ENCODE results near the gene IRAK3. TPM values are rescaled to one million over a fixed set of nuclear protein-coding genes. Genes with fewer than 3 reads are reported as not detected.

The IRAK3 gene
- total RNA-seq, 2 donors from 2014 or later, result 0.27 to 0.59 TPM

DNA sequence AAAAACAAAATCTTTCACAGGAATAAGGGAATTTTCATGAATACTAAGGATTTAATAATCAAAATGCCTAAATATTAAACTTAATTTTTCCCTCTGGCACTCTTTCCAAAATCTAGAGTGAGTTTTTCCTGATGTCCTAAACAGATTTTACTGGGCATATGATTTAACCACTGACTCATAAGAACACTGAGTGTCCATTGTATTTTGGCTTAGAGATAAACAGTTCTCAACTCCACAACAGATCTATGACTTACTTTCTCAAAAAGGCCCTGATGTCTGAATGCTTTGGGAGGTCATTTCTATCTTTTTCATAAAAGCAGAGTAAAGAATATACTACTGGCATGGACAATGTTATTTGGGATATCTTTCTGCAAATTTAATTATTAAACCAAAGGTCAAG lies 34.2 kb upstream of the IRAK3 start:
- TF ChIP-seq CTCF (conservative IDR thresholded peaks at IDR 0.05), result no peak
- H3K9ac ChIP-seq (ENCODE audit: extremely low read depth, low read length, poor library complexity, severe bottlenecking), result no peak overlapping the region
- no peak overlapping the region for H3K27ac ChIP-seq (ENCODE audit: low read depth, low read length)
- no peak overlapping the region for H3K4me3 ChIP-seq (ENCODE audit: low read length)
- no peak for DNase-seq
- Mint-ChIP-seq H3K27ac (no peak overlapping the region), H3K4me1 (no peaks in the 10 kb centered on the region), H3K36me3 (ENCODE audit: low read depth) (peaks cover 6% of the 10 kb centered on the region), H3K27me3 (ENCODE audit: insufficient read depth) (no peaks in the 10 kb centered on the region), H3K4me3 (no peak overlapping the region), H3K9me3 (no peaks in the 10 kb centered on the region)
- H3K27me3 ChIP-seq (ENCODE audit: control insufficient read depth, insufficient read depth, low read length, poor library complexity, severe bottlenecking), result no peaks in the 10 kb centered on the region
- no peaks in the 10 kb centered on the region for H3K4me1 ChIP-seq (ENCODE audit: control insufficient read depth, insufficient read depth, low read length)
- peaks cover 10% of the 10 kb centered on the region for H3K36me3 ChIP-seq (ENCODE audit: control insufficient read depth, insufficient read depth, low read length)
- no peaks in the 10 kb centered on the region for H3K9me3 ChIP-seq (ENCODE audit: control insufficient read depth, low read length)

GRCh38 chr12:66156654-66157053 lies 32.4 kb upstream of the IRAK3 start:
- H3K36me3 ChIP-seq (ENCODE audit: control insufficient read depth, insufficient read depth, low read length), result peaks cover 16% of the 10 kb centered on the region
- H3K4me3 Mint-ChIP-seq, result no peak overlapping the region
- WGBS, 2 experiments (ENCODE audit: insufficient coverage in 1 of 2, insufficient read length in 1 of 2), result 97 to 100% methylated on average over 1 to 2 of the region's 2 CpGs
- no peaks in the 10 kb centered on the region for H3K27me3 Mint-ChIP-seq (ENCODE audit: insufficient read depth)
- no peak overlapping the region for H3K9ac ChIP-seq (ENCODE audit: extremely low read depth, low read length, poor library complexity, severe bottlenecking)
- no peak overlapping the region for H3K27ac ChIP-seq (ENCODE audit: low read depth, low read length)
- no peak overlapping the region for H3K4me3 ChIP-seq (ENCODE audit: low read length)
- H3K27me3 ChIP-seq (ENCODE audit: control insufficient read depth, insufficient read depth, low read length, poor library complexity, severe bottlenecking), result no peaks in the 10 kb centered on the region
- peaks cover 12% of the 10 kb centered on the region for H3K36me3 Mint-ChIP-seq (ENCODE audit: low read depth)
- peaks cover 5% of the 10 kb centered on the region for H3K9me3 ChIP-seq (ENCODE audit: control insufficient read depth, low read length)
- DNase-seq, result no peak
- H3K4me1 Mint-ChIP-seq, result no peaks in the 10 kb centered on the region
- no peak for TF ChIP-seq CTCF (conservative IDR thresholded peaks at IDR 0.05)
- no peaks in the 10 kb centered on the region for H3K4me1 ChIP-seq (ENCODE audit: control insufficient read depth, insufficient read depth, low read length)
- no peak overlapping the region for H3K27ac Mint-ChIP-seq
- peaks cover 8% of the 10 kb centered on the region for H3K9me3 Mint-ChIP-seq

- Histone ChIP-seq H3K4me3 (ENCODE audit: low read length) (no peak overlapping the region), H3K27ac (ENCODE audit: low read depth, low read length) (no peak overlapping the region), H3K36me3 (ENCODE audit: control insufficient read depth, insufficient read depth, low read length) (peaks cover 16% of the 10 kb centered on the region), H3K4me1 (ENCODE audit: control insufficient read depth, insufficient read depth, low read length) (no peaks in the 10 kb centered on the region), H3K27me3 (ENCODE audit: control insufficient read depth, insufficient read depth, low read length, poor library complexity, severe bottlenecking) (no peaks in the 10 kb centered on the region), H3K9me3 (ENCODE audit: control insufficient read depth, low read length) (peaks cover 5% of the 10 kb centered on the region), H3K9ac (ENCODE audit: extremely low read depth, low read length, poor library complexity, severe bottlenecking) (no peak overlapping the region)
- peaks cover 11% of the 10 kb centered on the region for H3K9me3 Mint-ChIP-seq
- no peak overlapping the region for H3K4me3 Mint-ChIP-seq
- no peak overlapping the region for H3K27ac Mint-ChIP-seq
- DNase-seq, result no peak
- no peak for TF ChIP-seq CTCF (conservative IDR thresholded peaks at IDR 0.05)
- H3K4me1 Mint-ChIP-seq, result no peaks in the 10 kb centered on the region
- peaks cover 14% of the 10 kb centered on the region for H3K36me3 Mint-ChIP-seq (ENCODE audit: low read depth)
- no peaks in the 10 kb centered on the region for H3K27me3 Mint-ChIP-seq (ENCODE audit: insufficient read depth)
Observed at GRCh38 chr12:66159123-66159522, 29.9 kb upstream of the IRAK3 start.

Data from endodermal cell (in vitro differentiated cells).